Tibial nerve (tissue), 4 donors: Measurements from ENCODE around the gene MAGED1. TPM values are rescaled to one million over a fixed set of nuclear protein-coding genes. Genes with fewer than 3 reads are reported as not detected.

Experiments used
- DNase-seq, 2 donors: peaks; one replicate each; pipeline ENCODE4 v3.0.0-alpha.2; 2019; ENCODE audit warnings: low spot score in 2 of 2
- H3K27ac ChIP-seq, 4 donors: fragments of 200-600 bp; sonication (generic) in 3 of 4; one replicate each; pipeline ENCODE4 v1.5.1; 2017 to 2019; ENCODE audit warnings: mild to moderate bottlenecking in 1 of 4
- H3K27me3 ChIP-seq, 2 donors: fragments of 200-600 bp; sonication (generic) in 1 of 2; one replicate each; pipeline versions ENCODE4 v1.5.1 to v1.6.0; 2017 to 2019
- H3K36me3 ChIP-seq, 3 donors: fragments of 200-600 bp; sonication (generic); one replicate each; pipeline ENCODE4 v1.5.1; 2018 to 2019
- H3K4me1 ChIP-seq, 4 donors: fragments of 200-600 bp; sonication (generic) in 3 of 4; one replicate each; pipeline ENCODE4 v1.5.1; 2017 to 2019
- H3K4me3 ChIP-seq, 4 donors: fragments of 200-600 bp; sonication (generic) in 3 of 4; one replicate each; pipeline ENCODE4 v1.5.1; 2017 to 2019; ENCODE audit warnings: mild to moderate bottlenecking in 1 of 4, moderate library complexity in 1 of 4
- H3K9me3 ChIP-seq, 4 donors: fragments of 200-600 bp; sonication (generic) in 3 of 4; one replicate each; pipeline ENCODE4 v1.5.1; 2017 to 2019
- CTCF ChIP-seq, 5 experiments: fragments of 200-600 bp in 3 of 5; fragments of 450-650 bp in 2 of 5; sonication (generic) in 3 of 5; IDR thresholded peaks; one replicate each; pipeline ENCODE4 v1.5.1; 2016 to 2019; ENCODE audit warnings: antibody characterized with exemption in 5 of 5, mild to moderate bottlenecking in 3 of 5, moderate library complexity in 2 of 5
- EP300 ChIP-seq, 2 donors: sonication (generic); formaldehyde crosslinking; IDR thresholded peaks; one replicate each; pipeline ENCODE4 v1.6.1; 2017; ENCODE audit warnings: antibody characterized with exemption in 2 of 2, mild to moderate bottlenecking in 1 of 2
- POLR2A ChIP-seq, 2 donors: fragments of 450-650 bp; IDR thresholded peaks; one replicate each; pipeline ENCODE4 v1.6.1; 2017; ENCODE audit warnings: antibody characterized with exemption in 2 of 2, mild to moderate bottlenecking in 2 of 2, moderate library complexity in 2 of 2
- WGBS, 2 donors: methylation state at CpG; one replicate each; pipeline ENCODE4 v1.1.5; 2018; 5-methylcytosine and 5-hydroxymethylcytosine counted together
- total RNA-seq, 4 donors: library from RNA; depleted of rRNA; stranded (reverse); fragments of >200 nt; gene quantifications; one replicate each; pipeline ENCODE4 v1.1.0, GENCODE V29; 2016

Gene MAGED1
- total RNA-seq, result 10 to 100 TPM; 34.1 to 51.1 (median 46.7) TPM

GRCh38 chrX:51892921-51893745, at the start of gene MAGED1:
TSS of gene MAGED1 (plus strand) at chrX:51893623. CDS start at chrX:51894305, 682 bp downstream.
- 0 to 34% methylated on average over 16 to 35 of the region's 35 CpGs for WGBS, 2 donors
- Histone ChIP-seq H3K4me1 (peaks cover 0 to 17% (median 5%) of the 10 kb centered on the region in 4 donors), H3K27me3 (no peaks in the 10 kb centered on the region), H3K27ac (peak within 1 kb of the TSS; percentile 62 to 93 (median 82)), H3K36me3 (peaks cover 0 to 17% (median 0%) of the 10 kb centered on the region in 3 donors), H3K4me3 (peak within 1 kb of the TSS; percentile 38 to 66 (median 58)), H3K9me3 (no peaks in the 10 kb centered on the region)
- DNase-seq, result peak; percentile 68 to 71
- TF ChIP-seq EP300 (IDR thresholded peaks at IDR 0.05), result peak in 1 of 2 donors; percentile 88
- TF ChIP-seq POLR2A (IDR thresholded peaks at IDR 0.05), result peak; percentile 36 to 72
- no peak for TF ChIP-seq CTCF (IDR thresholded peaks at IDR 0.05)

GRCh38 chrX:51847463-51847862, 46.0 kb upstream of the MAGED1 start:
- TF ChIP-seq CTCF (IDR thresholded peaks at IDR 0.05), result no peak
- TF ChIP-seq POLR2A (IDR thresholded peaks at IDR 0.05), result no peak
- TF ChIP-seq EP300 (IDR thresholded peaks at IDR 0.05), result no peak
- Histone ChIP-seq H3K4me1 (no peaks in the 10 kb centered on the region), H3K36me3 (no peaks in the 10 kb centered on the region), H3K27ac (no peak overlapping the region), H3K27me3 (no peaks in the 10 kb centered on the region), H3K4me3 (no peak overlapping the region), H3K9me3 (no peaks in the 10 kb centered on the region)
- 33 to 53% methylated on average over 3 of the region's 3 CpGs for WGBS, 2 donors
- no peak for DNase-seq

GRCh38 chrX:51851507-51852085, 41.8 kb upstream of the MAGED1 start:
- no peaks in the 10 kb centered on the region for H3K9me3 ChIP-seq
- 59 to 84% methylated on average over 3 of the region's 3 CpGs for WGBS, 2 donors
- no peak for TF ChIP-seq POLR2A (IDR thresholded peaks at IDR 0.05)
- TF ChIP-seq EP300 (IDR thresholded peaks at IDR 0.05), result no peak
- no peak for TF ChIP-seq CTCF (IDR thresholded peaks at IDR 0.05)

GRCh38 chrX:51852096-51852495, 41.3 kb upstream of the MAGED1 start:
- no peaks in the 10 kb centered on the region for H3K9me3 ChIP-seq
- WGBS, 2 donors, result 63 to 69% methylated on average over 1 of the region's 1 CpG
- no peak overlapping the region for H3K27ac ChIP-seq
- H3K4me1 ChIP-seq, result no peaks in the 10 kb centered on the region
- no peak for DNase-seq
- H3K27me3 ChIP-seq, result no peaks in the 10 kb centered on the region
- TF ChIP-seq CTCF (IDR thresholded peaks at IDR 0.05), result no peak
- TF ChIP-seq EP300 (IDR thresholded peaks at IDR 0.05), result no peak
- no peak for TF ChIP-seq POLR2A (IDR thresholded peaks at IDR 0.05)
- H3K36me3 ChIP-seq, result no peaks in the 10 kb centered on the region
- H3K4me3 ChIP-seq, result no peak overlapping the region

More at GRCh38 chrX:51851507-51852085, 41.8 kb upstream of the MAGED1 start:
- Histone ChIP-seq H3K36me3 (no peaks in the 10 kb centered on the region), H3K4me1 (no peaks in the 10 kb centered on the region), H3K27ac (no peak overlapping the region), H3K27me3 (no peaks in the 10 kb centered on the region), H3K4me3 (no peak overlapping the region)
- DNase-seq, result no peak

- no peak for DNase-seq
- 51 to 55% methylated on average over 3 of the region's 3 CpGs for WGBS, 2 donors
- no peak overlapping the region for H3K4me3 ChIP-seq
- no peaks in the 10 kb centered on the region for H3K36me3 ChIP-seq
- no peak overlapping the region for H3K27ac ChIP-seq
- H3K9me3 ChIP-seq, result no peaks in the 10 kb centered on the region
- no peaks in the 10 kb centered on the region for H3K4me1 ChIP-seq
- no peak for TF ChIP-seq EP300 (IDR thresholded peaks at IDR 0.05)
- no peak for TF ChIP-seq CTCF (IDR thresholded peaks at IDR 0.05)
- no peak for TF ChIP-seq POLR2A (IDR thresholded peaks at IDR 0.05)
- no peaks in the 10 kb centered on the region for H3K27me3 ChIP-seq
Measured at GRCh38 chrX:51852621-51853020, 40.8 kb upstream of the MAGED1 start.
